HG03066 (cell line): ENCODE results near the gene POU6F2.
"Not testable (repeated sequence)": the region's sequence is repeated elsewhere in the genome, so short reads cannot be mapped to it uniquely, and the experiment has no call there.

ENCODE experiments used
- ATAC-seq: cut with Tn5 transposase; IDR thresholded peaks from one replicate; pipeline ENCODE4 v1.9.1; 2021; ENCODE audit warnings: low read depth; ENCODE audit not compliant: unreplicated experiment

Gene POU6F2

DNA sequence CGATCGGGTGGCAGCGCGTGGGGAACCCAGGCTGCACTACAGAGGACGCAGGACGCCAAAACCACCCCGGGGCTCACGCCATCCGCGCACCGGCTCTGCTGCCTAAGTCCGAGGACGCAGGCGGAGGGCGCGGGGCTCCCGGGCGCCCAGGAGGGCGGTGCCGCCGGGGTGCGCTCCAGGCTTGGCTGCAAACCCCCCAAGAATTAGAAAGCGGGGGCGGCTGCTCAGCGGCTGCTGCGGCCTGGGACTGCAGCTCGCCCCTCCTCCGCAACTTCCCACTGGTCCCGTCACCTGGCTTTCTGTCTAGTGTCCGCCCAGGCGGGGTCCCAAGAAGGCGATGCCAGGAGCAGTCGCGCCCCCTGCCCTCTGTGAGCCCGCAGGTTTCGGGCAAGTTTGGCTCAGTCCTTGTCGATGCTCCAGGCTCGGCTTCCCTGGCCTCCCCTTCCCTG, 1.7 kb upstream of the POU6F2 start:
- ATAC-seq = no peak

DNA sequence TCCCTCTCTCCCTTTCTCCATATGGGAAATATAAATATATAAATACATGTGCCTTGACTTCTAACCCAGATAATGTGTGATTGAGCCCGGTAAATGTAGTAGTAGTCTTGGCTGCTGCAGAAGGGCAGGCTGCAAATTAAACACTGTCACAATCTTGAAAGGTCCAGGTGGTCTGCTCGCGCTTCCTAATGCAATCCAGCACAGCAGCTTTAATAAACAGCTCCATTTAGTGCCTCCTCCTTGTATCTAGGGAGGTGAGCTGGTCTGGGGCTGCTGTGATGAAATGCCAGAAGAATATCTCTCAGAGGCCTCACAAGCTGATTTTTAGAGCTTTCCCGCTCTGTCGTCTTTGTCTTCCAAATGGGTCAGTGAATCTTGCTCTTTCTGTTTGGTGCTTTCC, 782 bp downstream of the POU6F2 start:
- no peak for ATAC-seq

DNA sequence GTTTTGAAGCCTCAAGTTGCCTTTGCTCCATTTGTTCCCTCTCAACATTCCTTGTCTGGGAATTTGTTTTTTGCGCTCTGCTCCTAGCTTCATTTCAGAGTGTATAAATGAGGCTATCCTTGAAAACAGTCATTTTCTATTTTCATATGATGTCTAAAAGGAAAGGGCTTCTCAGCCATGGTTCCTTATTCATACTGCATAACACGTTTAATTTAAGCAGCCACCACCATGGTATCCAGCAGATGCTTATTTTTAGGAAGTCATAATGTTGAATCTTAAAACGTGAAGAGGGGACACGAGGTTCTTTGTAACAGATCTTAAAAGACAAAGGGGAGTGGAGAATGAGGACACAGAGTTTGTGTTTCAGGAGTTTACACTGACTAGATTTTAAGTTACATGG, 14.5 kb downstream of the POU6F2 start:
- no peak for ATAC-seq

DNA sequence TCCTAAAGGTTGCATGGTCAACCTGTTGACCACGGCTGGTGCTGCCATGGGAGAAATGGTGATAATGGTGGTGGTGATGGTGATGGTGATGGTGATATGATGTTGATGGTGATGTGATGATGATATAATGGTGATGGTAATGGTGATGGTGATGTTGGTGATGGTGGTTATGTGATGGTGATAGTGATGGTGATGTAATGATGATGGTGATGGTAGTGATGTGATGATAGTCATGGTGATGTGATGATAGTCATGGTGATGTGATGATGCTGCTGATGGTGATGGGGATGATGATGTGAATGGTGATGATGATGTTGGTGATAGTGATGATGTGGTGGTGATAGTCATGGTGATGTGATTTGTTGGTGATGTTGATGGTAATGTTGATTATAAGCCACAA, 23.9 kb downstream of the POU6F2 start:
- no peak for ATAC-seq

DNA sequence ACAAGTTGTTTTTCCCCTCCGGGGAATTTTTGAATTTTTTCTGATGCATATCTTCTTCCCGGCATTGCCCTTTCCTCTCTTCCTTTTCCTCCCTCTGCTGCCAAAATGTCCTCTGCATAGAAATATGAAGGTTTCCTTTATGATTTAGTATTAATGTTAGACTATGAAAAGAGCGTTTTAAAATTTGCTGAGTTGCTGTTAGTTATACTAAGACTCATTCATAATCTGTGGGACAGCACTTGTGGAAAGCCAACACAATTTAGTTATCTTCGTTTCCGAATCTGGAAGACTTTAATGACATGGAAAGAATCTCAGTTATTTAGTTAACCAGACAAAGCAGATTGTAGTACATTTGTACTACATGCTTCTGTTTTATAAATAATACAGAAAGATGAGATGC, 25.0 kb downstream of the POU6F2 start:
- ATAC-seq = no peak

DNA sequence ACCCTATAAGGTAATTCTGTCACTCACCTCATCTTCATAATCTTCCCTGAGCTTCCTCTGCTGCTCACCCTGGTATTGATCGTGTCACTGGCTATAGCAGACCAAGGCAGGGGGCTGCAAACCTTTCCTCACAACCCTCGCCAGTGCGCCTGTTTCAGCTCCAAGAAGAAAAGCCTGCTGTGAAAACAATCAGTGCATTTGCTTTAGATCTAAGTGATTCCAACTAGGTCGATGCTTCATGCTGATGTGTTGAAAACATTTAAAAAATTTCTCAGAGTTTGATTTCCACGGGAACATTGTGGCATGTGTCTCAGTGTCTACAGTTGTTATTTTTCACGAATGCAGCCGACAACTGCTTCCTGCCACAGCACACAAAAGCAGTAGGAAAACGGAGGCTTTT, 27.3 kb downstream of the POU6F2 start:
- ATAC-seq = no peak

DNA sequence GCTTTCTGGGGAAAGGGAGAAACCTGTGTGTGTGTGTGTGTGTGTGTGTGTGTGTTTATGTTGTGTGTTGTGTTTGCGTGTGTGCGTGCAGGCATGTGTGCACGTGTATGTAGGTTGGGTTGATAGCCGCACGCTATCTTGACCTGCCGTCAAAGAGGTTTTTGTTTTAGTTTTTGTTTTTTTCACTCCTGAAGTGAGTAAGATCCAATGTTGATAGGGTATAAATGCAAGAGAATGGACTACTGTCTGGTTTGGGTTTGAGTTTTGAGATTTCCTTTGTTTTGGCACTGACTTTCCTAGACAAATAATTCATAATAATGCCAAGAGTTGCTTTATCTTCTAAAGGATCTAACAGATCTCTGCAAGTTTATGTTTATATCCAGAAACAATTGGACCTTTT, 27.8 kb downstream of the POU6F2 start:
- no peak for ATAC-seq

DNA sequence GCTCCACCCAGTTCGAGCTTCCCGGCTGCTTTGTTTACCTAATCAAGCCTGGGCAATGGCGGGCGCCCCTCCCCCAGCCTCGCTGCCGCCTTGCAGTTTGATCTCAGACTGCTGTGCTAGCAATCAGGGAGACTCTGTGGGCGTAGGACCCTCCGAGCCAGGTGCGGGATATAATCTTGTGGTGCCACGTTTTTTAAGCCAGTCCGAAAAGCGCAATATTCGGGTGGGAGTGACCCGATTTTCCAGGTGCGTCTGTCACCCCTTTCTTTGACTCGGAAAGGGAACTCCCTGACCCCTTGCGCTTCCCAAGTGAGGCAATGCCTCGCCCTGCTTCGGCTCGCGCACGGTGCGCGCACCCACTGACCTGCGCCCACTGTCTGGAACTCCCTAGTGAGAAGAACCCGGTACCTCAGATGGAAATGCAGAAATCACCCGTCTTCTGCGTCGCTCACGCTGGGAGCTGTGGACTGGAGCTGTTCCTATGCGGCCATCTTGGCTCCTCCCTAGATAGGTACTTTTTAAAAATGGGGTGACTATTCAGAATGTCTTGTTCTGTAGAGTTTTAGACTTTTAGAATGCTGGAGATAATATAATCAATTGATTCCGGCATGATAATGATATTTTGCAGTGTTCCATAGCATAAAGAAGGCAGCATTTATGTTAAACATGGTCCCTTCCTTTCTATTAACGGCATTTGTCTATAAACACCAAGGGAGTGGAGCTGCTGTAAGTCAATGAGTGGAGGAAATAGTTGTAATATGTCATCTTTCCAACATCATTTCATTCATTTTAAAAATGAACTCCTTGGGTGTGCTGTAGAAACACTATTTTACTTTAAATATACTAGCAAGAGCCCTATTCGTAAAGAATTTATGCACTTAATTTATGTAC, 35.6 kb downstream of the POU6F2 start:
- not testable (repeated sequence) for ATAC-seq

DNA sequence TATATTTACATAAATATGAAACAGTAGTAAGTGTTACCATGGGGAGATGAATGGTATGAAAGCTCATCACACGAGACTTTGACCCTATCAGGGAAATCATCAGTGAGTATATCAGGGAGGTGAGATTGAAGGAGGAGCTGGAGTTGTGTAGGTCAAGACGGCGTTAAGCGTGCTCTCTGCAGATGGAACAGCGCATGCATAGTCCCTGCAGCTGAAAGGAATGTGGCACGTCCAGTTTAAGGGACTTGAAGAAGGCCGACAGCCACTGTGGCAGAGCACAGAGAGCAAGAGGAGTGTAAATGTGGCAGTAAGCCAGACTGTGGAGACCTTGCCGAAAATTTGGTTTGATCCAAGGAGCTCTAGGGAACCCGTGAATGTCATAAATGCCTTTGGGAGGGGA, 38.9 kb downstream of the POU6F2 start:
- ATAC-seq = no peak

DNA sequence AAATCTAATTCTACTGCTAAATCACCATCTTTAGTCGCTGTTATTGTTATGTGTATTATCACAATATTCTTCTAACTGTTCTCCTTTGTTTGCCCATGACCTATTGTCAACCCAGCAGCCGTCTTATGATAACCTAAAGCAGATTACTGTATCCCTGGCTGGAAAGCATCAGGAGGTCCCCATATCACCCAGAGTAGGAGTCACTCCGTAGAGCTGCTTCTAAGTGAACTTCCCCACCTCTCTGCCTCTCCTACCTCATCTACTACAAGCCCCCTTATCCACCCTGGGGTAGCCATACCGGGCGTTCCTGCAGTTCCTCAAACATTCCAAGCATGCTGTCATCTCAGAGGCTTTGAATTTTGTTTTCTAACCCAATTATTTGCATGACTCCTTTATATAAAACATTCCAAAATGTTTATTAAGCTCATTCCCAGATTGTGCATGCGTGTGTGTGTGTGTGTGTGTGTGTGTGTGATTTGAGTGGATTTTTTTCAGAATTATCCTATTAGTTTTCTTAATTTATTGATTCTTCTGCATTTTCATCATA, 39.7 kb downstream of the POU6F2 start:
- no peak for ATAC-seq

DNA sequence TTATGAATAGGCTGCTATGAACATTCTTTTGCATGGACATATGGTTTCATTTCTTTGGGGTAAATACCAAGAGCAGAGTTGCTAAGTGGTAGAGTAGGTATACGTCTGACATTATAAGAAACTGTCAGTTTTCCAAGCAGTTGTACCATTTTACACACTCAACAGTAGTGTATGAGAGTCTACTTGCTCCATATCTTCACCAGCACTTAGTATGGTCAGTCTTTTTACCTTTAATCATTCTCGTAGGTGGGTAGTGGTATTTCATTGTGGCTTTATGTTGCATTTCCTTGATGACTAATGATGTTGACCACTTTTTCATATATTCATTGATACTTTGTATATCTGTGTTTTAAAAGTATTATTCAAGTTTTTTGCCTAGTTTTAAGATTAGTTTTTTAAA, 45.1 kb downstream of the POU6F2 start:
- no peak for ATAC-seq

DNA sequence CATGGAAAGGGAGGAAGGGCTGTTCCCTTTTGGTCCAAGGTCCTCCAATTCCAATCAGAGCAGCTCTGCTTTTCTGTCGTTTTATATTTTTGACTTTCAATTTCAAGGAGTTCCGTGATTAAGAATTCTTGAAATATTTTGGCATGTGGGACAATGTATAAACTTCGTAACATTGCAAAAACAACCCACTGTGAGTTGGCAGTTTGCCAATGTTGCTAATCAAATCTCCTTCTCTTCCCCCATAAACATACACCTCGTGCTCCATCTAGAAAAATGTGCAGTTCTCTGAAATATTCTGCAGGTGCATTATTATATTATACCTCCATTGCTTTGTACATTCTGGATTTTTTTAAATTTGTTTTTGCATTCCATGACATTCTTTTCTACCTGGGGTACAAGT, 49.8 kb downstream of the POU6F2 start:
- no peak for ATAC-seq

DNA sequence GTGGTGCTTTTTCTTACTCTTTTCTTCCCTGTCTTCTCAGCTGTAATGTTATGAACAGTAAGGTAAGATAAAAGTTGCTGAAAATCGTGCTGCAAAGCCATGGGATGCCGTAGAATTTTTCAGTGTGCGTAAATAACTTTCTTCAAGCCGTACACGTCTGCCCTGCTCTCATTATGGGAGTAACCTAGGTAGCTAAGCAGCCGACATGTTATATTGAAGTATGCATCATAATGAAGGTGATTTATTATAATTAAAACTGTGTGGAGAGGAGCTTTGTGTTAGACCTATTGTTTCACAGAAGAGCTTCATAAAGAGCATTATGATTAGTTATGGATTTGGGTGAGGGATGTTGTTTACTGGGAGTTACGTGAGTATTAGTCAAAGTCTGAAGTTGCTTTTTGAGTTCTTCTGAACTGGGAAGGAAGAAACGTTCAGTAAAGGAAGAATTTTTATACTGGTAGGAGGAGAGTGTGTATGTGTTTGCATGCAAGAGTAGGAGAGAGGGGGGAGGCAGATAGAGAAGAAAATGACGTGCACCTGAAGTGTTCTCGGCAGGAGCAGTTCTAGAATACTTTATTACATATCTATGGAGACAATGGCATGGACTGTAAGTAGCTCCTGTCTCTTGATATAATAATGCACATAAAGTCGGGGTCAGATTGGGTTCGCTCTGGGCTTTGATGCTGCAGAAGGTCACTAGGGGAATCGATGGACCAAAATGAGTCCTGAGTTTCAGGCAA, 56.3 kb downstream of the POU6F2 start:
- ATAC-seq = no peak

DNA sequence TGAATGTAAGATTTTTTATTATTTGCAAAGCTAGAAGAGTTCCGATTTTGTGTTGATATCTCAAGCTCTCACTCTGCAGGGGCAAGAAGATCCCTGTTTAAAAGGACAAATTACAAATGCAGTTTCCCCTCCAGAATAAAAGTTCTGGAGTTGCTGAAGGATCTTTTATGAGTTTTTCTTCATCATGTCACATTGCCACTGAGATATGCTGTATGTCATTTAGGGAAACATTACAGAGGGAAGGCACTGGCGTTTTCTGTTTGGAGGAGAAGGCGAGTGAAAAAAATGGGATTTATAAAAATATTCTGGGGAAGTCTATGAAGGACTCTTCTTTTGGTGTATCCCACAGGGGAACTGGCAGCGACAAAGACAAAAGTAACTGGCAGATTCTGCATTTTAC, 57.4 kb downstream of the POU6F2 start:
- ATAC-seq = no peak

DNA sequence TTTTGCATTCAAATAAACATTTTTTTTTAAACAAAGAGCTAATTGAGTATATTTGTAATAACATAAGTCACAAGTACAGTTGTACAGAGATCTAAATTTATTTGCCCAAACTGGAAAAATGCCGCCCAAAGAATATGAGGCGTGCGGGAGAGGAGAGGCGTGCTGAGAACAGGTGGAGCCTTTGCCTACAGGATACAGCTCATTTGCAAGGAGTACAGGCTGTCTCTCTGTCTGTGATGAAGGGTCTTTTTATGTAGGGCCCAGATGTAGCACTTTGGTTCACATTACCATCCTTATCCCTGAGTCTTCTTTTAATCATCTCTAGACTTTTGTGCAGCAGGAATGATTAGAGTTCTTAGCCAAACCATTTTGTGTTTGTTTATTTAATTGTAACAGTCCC, 58.2 kb downstream of the POU6F2 start:
- no peak for ATAC-seq

DNA sequence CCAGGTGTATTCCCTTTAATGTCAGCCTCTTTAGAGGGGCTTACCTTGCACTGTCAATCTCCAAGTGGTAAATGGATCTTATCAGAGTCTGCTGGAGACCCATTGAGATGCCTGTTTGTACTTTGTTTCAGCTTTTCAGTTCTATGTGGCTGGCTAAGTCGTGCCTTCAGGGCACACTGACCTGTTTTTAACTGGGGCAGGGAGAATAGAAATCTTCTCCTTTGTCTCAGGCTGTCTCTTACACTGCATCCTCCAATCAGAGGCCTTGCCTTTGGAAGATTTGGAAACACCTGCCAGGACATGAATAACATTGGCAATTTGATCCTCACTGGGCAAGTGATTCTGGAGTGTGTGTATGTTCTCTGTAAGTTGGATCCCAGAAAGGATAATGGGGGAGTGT, 65.0 kb downstream of the POU6F2 start:
- no peak for ATAC-seq

DNA sequence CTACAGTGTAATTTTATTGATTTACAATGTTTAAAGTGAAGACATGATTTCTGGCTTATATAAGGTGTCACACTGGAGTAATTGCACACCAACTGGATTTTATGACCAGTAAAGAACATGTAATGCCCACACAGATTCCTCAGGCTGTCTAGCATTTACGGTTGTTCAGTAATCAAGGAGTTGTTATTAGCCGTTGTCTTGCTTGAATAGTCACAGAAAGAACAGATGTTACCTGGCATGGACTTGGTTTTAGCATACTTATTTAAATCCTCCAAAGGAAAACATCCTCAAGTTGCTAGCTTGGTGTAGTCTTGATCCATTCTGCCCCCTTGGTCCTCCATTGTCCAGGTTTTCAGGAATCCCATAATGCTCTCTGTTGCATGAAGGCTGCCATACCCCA, 65.8 kb downstream of the POU6F2 start:
- no peak for ATAC-seq

DNA sequence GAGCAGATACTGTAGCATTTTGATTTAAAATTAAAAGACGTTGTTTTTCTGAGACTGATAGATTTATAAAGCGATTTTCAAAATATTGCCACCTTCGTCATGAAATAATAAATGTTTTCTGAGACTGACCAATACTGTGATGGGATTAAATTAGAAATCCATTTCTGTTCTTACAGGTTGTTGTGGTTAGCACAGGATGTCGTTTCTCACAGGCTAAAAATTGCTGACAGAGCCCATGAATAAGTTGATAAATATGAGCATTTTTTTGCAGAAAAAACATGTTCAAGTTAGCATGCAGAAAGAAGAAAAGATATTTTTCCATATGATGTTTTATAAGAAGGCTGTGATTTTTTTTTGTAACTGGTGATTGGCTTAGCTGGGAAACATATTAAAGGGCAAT, 66.8 kb downstream of the POU6F2 start:
- no peak for ATAC-seq

DNA sequence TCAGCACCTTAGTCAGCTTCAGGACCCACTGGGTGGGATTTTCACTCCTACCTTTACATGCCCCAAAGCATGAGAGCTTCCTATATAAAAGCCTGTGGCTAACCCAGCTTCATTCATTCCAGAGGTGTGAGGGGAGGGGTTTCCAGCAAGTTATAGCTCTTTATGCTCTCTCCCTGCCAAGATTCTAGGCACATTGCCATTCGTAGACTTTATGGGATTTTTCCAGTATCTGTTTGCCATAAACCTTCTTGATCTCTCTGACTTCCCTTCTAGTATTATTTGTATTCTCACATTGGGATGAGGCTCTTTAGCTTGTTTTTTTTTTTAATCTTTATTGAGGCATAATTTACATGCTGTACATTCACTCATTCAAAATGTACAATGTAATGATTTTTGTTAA, 67.5 kb downstream of the POU6F2 start:
- ATAC-seq = no peak

DNA sequence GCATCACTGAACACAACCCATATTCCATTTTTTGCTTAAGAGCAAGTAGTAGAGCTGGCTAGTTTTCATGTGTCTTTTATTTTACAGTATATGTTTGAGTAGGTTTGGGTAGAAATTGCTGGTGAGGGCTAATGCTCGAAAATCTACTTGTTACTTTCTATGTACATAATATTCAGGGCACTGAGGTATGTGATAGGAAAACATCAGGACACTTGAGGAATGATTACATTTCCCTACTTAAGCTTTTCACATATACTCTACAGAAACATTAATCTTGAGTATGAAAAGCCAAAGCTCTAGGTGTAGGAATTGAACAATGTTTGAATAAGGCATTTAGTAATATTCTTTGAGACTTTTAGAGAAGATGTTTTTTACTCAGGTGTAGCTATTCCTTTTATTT, 73.6 kb downstream of the POU6F2 start:
- no peak for ATAC-seq

DNA sequence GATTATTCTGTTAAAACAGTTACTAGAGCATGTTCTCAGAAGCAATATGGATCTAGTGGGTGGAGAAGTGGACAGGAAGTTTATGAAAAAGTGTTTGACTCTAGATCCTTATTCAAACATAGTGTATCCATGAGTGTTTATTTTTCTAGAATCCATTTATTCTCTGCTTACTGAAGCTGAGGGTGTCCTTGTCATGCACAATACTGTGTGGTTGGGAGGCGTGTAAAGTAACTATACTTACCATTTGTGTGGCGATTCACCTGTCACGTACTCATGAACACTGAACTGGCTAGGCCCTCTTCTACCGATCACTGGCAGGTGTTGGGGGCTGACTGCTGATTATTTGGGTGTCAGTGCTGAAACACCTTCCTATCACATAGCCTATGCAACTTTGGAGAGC, 74.0 kb downstream of the POU6F2 start:
- no peak for ATAC-seq

DNA sequence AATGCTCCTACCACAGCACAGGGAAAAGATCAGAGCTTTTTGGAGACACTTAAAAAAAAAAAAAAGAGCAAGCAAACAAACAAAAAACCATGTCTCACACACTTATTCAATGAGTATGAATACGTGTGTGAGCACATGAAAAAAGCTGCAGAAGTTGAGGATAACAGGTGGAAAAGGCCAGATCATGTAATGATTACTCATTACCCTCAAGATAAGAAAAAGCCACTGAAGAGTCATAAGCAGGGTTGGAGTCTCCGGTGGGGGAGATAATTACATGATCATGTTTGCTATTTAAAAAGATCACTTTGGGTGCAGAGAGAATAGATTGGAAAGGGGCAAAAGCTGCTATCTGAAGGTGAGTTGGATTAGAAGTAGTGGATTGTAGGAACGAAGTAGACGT, 77.0 kb downstream of the POU6F2 start:
- ATAC-seq = no peak
